Keratinocyte (primary cell): ENCODE measurements around the gene PRKCG.

Experiments
- EZH2 ChIP-seq: IDR thresholded peaks from one replicate; pipeline ENCODE4 v1.6.1; 2012; ENCODE audit warnings: inconsistent platforms, mild to moderate bottlenecking, low read length, moderate library complexity
- TF ChIP-seq, protein P1 (sequence below), 3 experiments: IDR thresholded peaks in 1 of 3; conservative IDR thresholded peaks in 1 of 3; optimal IDR thresholded peaks in 1 of 3; 2 replicates in 2 of 3; 3 replicates in 1 of 3; pipeline versions ENCODE3 to v1.5.1; 2011; ENCODE audit warnings: low read length in 3 of 3, mild to moderate bottlenecking in 3 of 3, moderate library complexity in 2 of 3, control low read depth in 1 of 3, inconsistent platforms in 1 of 3; ENCODE audit not compliant: insufficient read depth in 2 of 3; ENCODE audit errors: extremely low read depth in 1 of 3

DNA sequence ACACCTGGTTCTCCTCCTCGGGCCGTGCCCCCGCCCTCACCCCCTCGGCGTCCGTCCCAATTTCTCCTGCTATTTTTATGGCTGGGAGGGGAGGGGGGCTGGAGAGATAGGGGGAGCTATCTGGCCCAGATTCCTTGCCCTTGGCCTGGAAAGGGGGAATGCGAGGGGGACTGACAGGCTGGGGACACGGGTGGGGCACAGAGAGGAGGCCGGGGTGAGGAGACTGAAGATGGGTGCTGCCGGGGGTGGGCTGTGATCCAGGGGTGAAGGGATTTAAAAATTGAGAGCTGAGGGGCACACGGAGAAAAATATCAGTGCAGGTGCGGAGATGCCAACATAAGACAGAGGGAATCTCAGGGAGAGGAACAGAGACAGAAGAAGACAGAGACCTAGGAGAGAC lies 2.3 kb downstream of the PRKCG start:
- TF ChIP-seq, protein P1, sequence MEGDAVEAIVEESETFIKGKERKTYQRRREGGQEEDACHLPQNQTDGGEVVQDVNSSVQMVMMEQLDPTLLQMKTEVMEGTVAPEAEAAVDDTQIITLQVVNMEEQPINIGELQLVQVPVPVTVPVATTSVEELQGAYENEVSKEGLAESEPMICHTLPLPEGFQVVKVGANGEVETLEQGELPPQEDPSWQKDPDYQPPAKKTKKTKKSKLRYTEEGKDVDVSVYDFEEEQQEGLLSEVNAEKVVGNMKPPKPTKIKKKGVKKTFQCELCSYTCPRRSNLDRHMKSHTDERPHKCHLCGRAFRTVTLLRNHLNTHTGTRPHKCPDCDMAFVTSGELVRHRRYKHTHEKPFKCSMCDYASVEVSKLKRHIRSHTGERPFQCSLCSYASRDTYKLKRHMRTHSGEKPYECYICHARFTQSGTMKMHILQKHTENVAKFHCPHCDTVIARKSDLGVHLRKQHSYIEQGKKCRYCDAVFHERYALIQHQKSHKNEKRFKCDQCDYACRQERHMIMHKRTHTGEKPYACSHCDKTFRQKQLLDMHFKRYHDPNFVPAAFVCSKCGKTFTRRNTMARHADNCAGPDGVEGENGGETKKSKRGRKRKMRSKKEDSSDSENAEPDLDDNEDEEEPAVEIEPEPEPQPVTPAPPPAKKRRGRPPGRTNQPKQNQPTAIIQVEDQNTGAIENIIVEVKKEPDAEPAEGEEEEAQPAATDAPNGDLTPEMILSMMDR (optimal IDR thresholded peaks at IDR 0.05 in 1 of 3, IDR thresholded peaks at IDR 0.05 in 1 of 3, conservative IDR thresholded peaks at IDR 0.05 in 1 of 3; ENCODE audit: extremely low read depth in 1 of 3, insufficient read depth in 2 of 3, low read length in 3 of 3): no peak
- TF ChIP-seq EZH2: no peak
